Parathyroid adenoma (tissue), 2 donors: ENCODE measurements around the gene YWHAH.

Experiments used
- H2AFZ ChIP-seq: fragments of 300-600 bp; sonication (generic); one replicate; pipeline ENCODE4 v1.7.0; 2017; ENCODE audit warnings: antibody characterized with exemption, mild to moderate bottlenecking
- H3K27ac ChIP-seq: fragments of 300-600 bp; sonication (generic); one replicate; pipeline ENCODE4 v1.7.0; 2017
- H3K27me3 ChIP-seq: fragments of 300-600 bp; sonication (generic); one replicate; pipeline ENCODE4 v1.7.0; 2017; ENCODE audit warnings: low read length; ENCODE audit not compliant: control insufficient read depth, insufficient read depth
- H3K36me3 ChIP-seq: fragments of 300-600 bp; sonication (generic); one replicate; pipeline ENCODE4 v1.7.0; 2017; ENCODE audit warnings: low read length; ENCODE audit not compliant: control insufficient read depth, insufficient read depth
- H3K4me1 ChIP-seq: fragments of 300-600 bp; sonication (generic); one replicate; pipeline ENCODE4 v1.7.0; 2017; ENCODE audit warnings: control low read depth
- H3K4me2 ChIP-seq: fragments of 300-600 bp; sonication (generic); one replicate; pipeline ENCODE4 v1.7.0; 2017; ENCODE audit warnings: low read length
- H3K4me3 ChIP-seq: fragments of 300-600 bp; sonication (generic); one replicate; pipeline ENCODE4 v1.7.0; 2017; ENCODE audit warnings: low read depth, low read length
- H3K79me2 ChIP-seq: fragments of 300-600 bp; sonication (generic); one replicate; pipeline ENCODE4 v1.7.0; 2017; ENCODE audit warnings: control low read depth
- H3K9ac ChIP-seq: fragments of 300-600 bp; sonication (generic); one replicate; pipeline ENCODE4 v1.7.0; 2017; ENCODE audit warnings: mild to moderate bottlenecking
- H3K9me3 ChIP-seq: fragments of 300-600 bp; sonication (generic); one replicate; pipeline ENCODE4 v1.7.0; 2017; ENCODE audit warnings: low read length; ENCODE audit not compliant: control insufficient read depth
- CTCF ChIP-seq: fragments of 300-600 bp; sonication (generic); IDR thresholded peaks from one replicate; pipeline ENCODE4 v1.7.0; 2017; ENCODE audit warnings: antibody characterized with exemption, mild to moderate bottlenecking
- donor health status: primary hyperparathyroidism.

Gene YWHAH

GRCh38 chr22:31933816-31934482 lies 10.4 kb upstream of the YWHAH start:
- Histone ChIP-seq H3K27me3 (no peaks in the 10 kb centered on the region), H3K4me2 (no peak overlapping the region), H3K36me3 (no peaks in the 10 kb centered on the region), H3K27ac (no peak overlapping the region), H2AFZ (no peak overlapping the region), H3K79me2 (no peaks in the 10 kb centered on the region), H3K9ac (no peak overlapping the region), H3K9me3 (no peaks in the 10 kb centered on the region), H3K4me1 (no peaks in the 10 kb centered on the region), H3K4me3 (no peak overlapping the region)
- no peak for TF ChIP-seq CTCF

GRCh38 chr22:31935961-31936635 lies 8.2 kb upstream of the YWHAH start:
- no peaks in the 10 kb centered on the region for H3K36me3 ChIP-seq
- H3K27ac ChIP-seq, result no peak overlapping the region
- no peak overlapping the region for H3K4me2 ChIP-seq
- no peaks in the 10 kb centered on the region for H3K4me1 ChIP-seq
- H3K9me3 ChIP-seq, result no peaks in the 10 kb centered on the region
- no peak for TF ChIP-seq CTCF
- no peak overlapping the region for H2AFZ ChIP-seq
- H3K79me2 ChIP-seq, result no peaks in the 10 kb centered on the region
- H3K4me3 ChIP-seq, result no peak overlapping the region
- no peaks in the 10 kb centered on the region for H3K27me3 ChIP-seq
- no peak overlapping the region for H3K9ac ChIP-seq

- H2AFZ ChIP-seq, result no peak overlapping the region
- H3K27me3 ChIP-seq, result no peaks in the 10 kb centered on the region
- H3K4me2 ChIP-seq, result no peak overlapping the region
- H3K79me2 ChIP-seq, result no peaks in the 10 kb centered on the region
- no peaks in the 10 kb centered on the region for H3K9me3 ChIP-seq
- no peaks in the 10 kb centered on the region for H3K36me3 ChIP-seq
- no peak overlapping the region for H3K9ac ChIP-seq
- H3K4me1 ChIP-seq, result no peaks in the 10 kb centered on the region
- H3K27ac ChIP-seq, result no peak overlapping the region
- H3K4me3 ChIP-seq, result no peak overlapping the region
- TF ChIP-seq CTCF, result no peak
Observed at GRCh38 chr22:31937341-31937740, 7.0 kb upstream of the YWHAH start.

GRCh38 chr22:31938296-31938695 lies 6.0 kb upstream of the YWHAH start:
- no peaks in the 10 kb centered on the region for H3K4me1 ChIP-seq
- no peaks in the 10 kb centered on the region for H3K36me3 ChIP-seq
- no peak overlapping the region for H3K9ac ChIP-seq
- no peak overlapping the region for H2AFZ ChIP-seq
- no peak overlapping the region for H3K4me3 ChIP-seq
- H3K9me3 ChIP-seq, result no peaks in the 10 kb centered on the region
- H3K27ac ChIP-seq, result no peak overlapping the region
- H3K27me3 ChIP-seq, result no peaks in the 10 kb centered on the region
- no peak overlapping the region for H3K4me2 ChIP-seq
- H3K79me2 ChIP-seq, result no peaks in the 10 kb centered on the region
- TF ChIP-seq CTCF, result no peak

GRCh38 chr22:31940506-31940905 lies 3.8 kb upstream of the YWHAH start:
- no peaks in the 10 kb centered on the region for H3K79me2 ChIP-seq
- H3K27me3 ChIP-seq, result no peaks in the 10 kb centered on the region
- H3K9ac ChIP-seq, result no peak overlapping the region
- no peaks in the 10 kb centered on the region for H3K4me1 ChIP-seq
- no peaks in the 10 kb centered on the region for H3K36me3 ChIP-seq
- no peaks in the 10 kb centered on the region for H3K9me3 ChIP-seq
- H3K4me3 ChIP-seq, result no peak overlapping the region
- H2AFZ ChIP-seq, result no peak overlapping the region
- no peak for TF ChIP-seq CTCF
- no peak overlapping the region for H3K27ac ChIP-seq
- H3K4me2 ChIP-seq, result no peak overlapping the region
